Loucy (cell line): ENCODE data around the gene HDGFL2.

Experiments used
- H2AFZ ChIP-seq: fragments of 200-600 bp; sonication (generic); 2 replicates; pipeline ENCODE4 v1.6.0; 2016; ENCODE audit warnings: antibody characterized with exemption, mild to moderate bottlenecking, low read length, moderate library complexity
- H3F3A ChIP-seq: fragments of 200-600 bp; 2 replicates; pipeline ENCODE4 v1.6.0; 2016; ENCODE audit warnings: antibody characterized with exemption, low read depth, mild to moderate bottlenecking
- H3K27me3 ChIP-seq: fragments of 200-600 bp; sonication (generic); 2 replicates; pipeline ENCODE4 v1.6.1; 2014; ENCODE audit warnings: low read length, mild to moderate bottlenecking; ENCODE audit not compliant: insufficient read depth, poor library complexity, severe bottlenecking
- H3K36me3 ChIP-seq: fragments of 200-600 bp; sonication (generic); 2 replicates; pipeline ENCODE4 v1.6.1; 2016; ENCODE audit warnings: low read length; ENCODE audit not compliant: insufficient read depth
- H3K4me1 ChIP-seq: fragments of 200-600 bp; sonication (generic); 2 replicates; pipeline ENCODE4 v1.5.1; 2014; ENCODE audit warnings: low read length, mild to moderate bottlenecking; ENCODE audit not compliant: insufficient read depth, poor library complexity, severe bottlenecking
- H3K4me2 ChIP-seq: fragments of 200-600 bp; sonication (generic); 2 replicates; pipeline ENCODE4 v1.6.0; 2014; ENCODE audit warnings: antibody characterized with exemption, low read length, low read depth, mild to moderate bottlenecking; ENCODE audit not compliant: poor library complexity, severe bottlenecking
- H3K4me3 ChIP-seq: fragments of 200-600 bp; sonication (generic); 2 replicates; pipeline ENCODE4 v1.5.1; 2014; ENCODE audit warnings: low read length, mild to moderate bottlenecking, mixed read lengths; ENCODE audit not compliant: poor library complexity, severe bottlenecking
- H3K79me2 ChIP-seq: fragments of 200-600 bp; sonication (generic); 2 replicates; pipeline ENCODE4 v1.6.1; 2014; ENCODE audit warnings: low read length; ENCODE audit not compliant: insufficient read depth
- H3K9ac ChIP-seq: fragments of 200-600 bp; sonication (generic); 2 replicates; pipeline ENCODE4 v1.6.0; 2014; ENCODE audit warnings: mild to moderate bottlenecking, low read depth, low read length, moderate library complexity; ENCODE audit not compliant: poor library complexity, severe bottlenecking
- H3K9me2 ChIP-seq: fragments of 200-600 bp; sonication (generic); replicated peaks from 2 replicates; pipeline ENCODE4 v1.6.1; 2016; ENCODE audit warnings: low read depth, low read length, mixed read lengths
- H3K9me3 ChIP-seq: fragments of 200-600 bp; sonication (generic); 2 replicates; pipeline ENCODE4 v1.6.1; 2014; ENCODE audit warnings: mild to moderate bottlenecking, antibody characterized with exemption, low read length, low read depth; ENCODE audit not compliant: insufficient read depth
- H4K20me1 ChIP-seq: fragments of 200-600 bp; sonication (generic); 2 replicates; pipeline ENCODE4 v1.6.0; 2014; ENCODE audit warnings: antibody characterized with exemption, low read length, mild to moderate bottlenecking; ENCODE audit not compliant: insufficient read depth, poor library complexity, severe bottlenecking
- CTCF ChIP-seq: fragments of 200-600 bp; sonication (generic); conservative IDR thresholded peaks from 2 replicates; pipeline ENCODE4 v1.5.1; 2014; ENCODE audit warnings: mild to moderate bottlenecking, antibody characterized with exemption, low read length
- EZH2phosphoT487 ChIP-seq: fragments of 200-600 bp; IDR thresholded peaks from 2 replicates; pipeline ENCODE4 v1.6.1; 2018; ENCODE audit warnings: antibody characterized with exemption, mild to moderate bottlenecking, moderate library complexity, borderline replicate concordance

Gene HDGFL2

GRCh38 chr19:4528843-4529242 lies 56.7 kb downstream of the HDGFL2 start:
- Histone ChIP-seq H3K9me2 (no peaks in the 10 kb centered on the region), H3F3A (no peaks in the 10 kb centered on the region), H4K20me1 (no peaks in the 10 kb centered on the region), H3K4me2 (no peak overlapping the region), H3K36me3 (no peaks in the 10 kb centered on the region), H3K27me3 (no peaks in the 10 kb centered on the region), H3K4me3 (no peak overlapping the region), H3K9me3 (no peaks in the 10 kb centered on the region), H3K4me1 (no peaks in the 10 kb centered on the region), H2AFZ (no peak overlapping the region), H3K9ac (no peak overlapping the region), H3K79me2 (no peaks in the 10 kb centered on the region)
- TF ChIP-seq EZH2phosphoT487: no peak
- no peak for TF ChIP-seq CTCF

GRCh38 chr19:4529924-4530522 lies 57.9 kb downstream of the HDGFL2 start:
- TF ChIP-seq EZH2phosphoT487: no peak
- TF ChIP-seq CTCF: no peak
- Histone ChIP-seq H3K9me2 (no peaks in the 10 kb centered on the region), H3K27me3 (no peaks in the 10 kb centered on the region), H2AFZ (no peak overlapping the region), H4K20me1 (no peaks in the 10 kb centered on the region), H3K4me1 (no peaks in the 10 kb centered on the region), H3K36me3 (no peaks in the 10 kb centered on the region), H3K9me3 (no peaks in the 10 kb centered on the region), H3K79me2 (no peaks in the 10 kb centered on the region), H3K4me2 (no peak overlapping the region), H3F3A (no peaks in the 10 kb centered on the region), H3K4me3 (no peak overlapping the region), H3K9ac (no peak overlapping the region)

- Histone ChIP-seq H3K4me3 (no peak overlapping the region), H4K20me1 (no peaks in the 10 kb centered on the region), H3K4me1 (no peaks in the 10 kb centered on the region), H3K36me3 (no peaks in the 10 kb centered on the region), H3K9ac (no peak overlapping the region), H3K79me2 (no peaks in the 10 kb centered on the region), H3K27me3 (no peaks in the 10 kb centered on the region), H2AFZ (no peak overlapping the region), H3K9me3 (no peaks in the 10 kb centered on the region), H3F3A (no peaks in the 10 kb centered on the region), H3K4me2 (no peak overlapping the region), H3K9me2 (no peaks in the 10 kb centered on the region)
- TF ChIP-seq EZH2phosphoT487 (no peak), CTCF (no peak)
Measured at GRCh38 chr19:4531562-4532165, 59.6 kb downstream of the HDGFL2 start.
